AG04449 (cell line): Measurements from ENCODE around the gene HAUS2.

Experiments
- CTCF ChIA-PET: fragments of 350-600 bp; formaldehyde crosslinking; extraction: SDS; loops from one replicate; lab custom pipeline; 2021; ENCODE audit warnings: antibody characterized with exemption; lab: Yijun Ruan, JAX
- POLR2A ChIA-PET: fragments of 400-600, 350-600 bp; formaldehyde crosslinking; extraction: SDS; loops from one replicate; lab custom pipeline; 2020; ENCODE audit warnings: antibody characterized with exemption, inconsistent platforms; lab: Yijun Ruan, JAX
- DNase-seq: peaks from one replicate; pipeline ENCODE4 v3.0.0-alpha.2; 2010; ENCODE audit warnings: low read depth, low spot score
- H3K4me3 ChIP-seq: 2 replicates; pipeline ENCODE4 v1.5.1; 2011; ENCODE audit warnings: low read depth, mild to moderate bottlenecking, control low read depth, low read length
- CTCF ChIP-seq: IDR thresholded peaks from one replicate; pipeline ENCODE4 v1.5.1; 2011; ENCODE audit warnings: mild to moderate bottlenecking, moderate library complexity, low read length, control low read depth, inconsistent platforms; ENCODE audit not compliant: insufficient read depth; ENCODE audit errors: missing control alignments

HAUS2 gene

GRCh38 chr15:42508263-42508690 lies 40.4 kb upstream of the HAUS2 start:
- POLR2A ChIA-PET: no interaction called here
- no peak for DNase-seq
- TF ChIP-seq CTCF: no peak
- CTCF ChIA-PET: no interaction called here
- no peak overlapping the region for H3K4me3 ChIP-seq

- no peak for DNase-seq
- POLR2A ChIA-PET: interaction anchor here (0.9 kb wide), 1 partner anchor 15 kb away, joined by 3 read pairs; no protein-coding TSS in a partner anchor
- H3K4me3 ChIP-seq: no peak overlapping the region
- TF ChIP-seq CTCF: no peak
- CTCF ChIA-PET: interaction anchor here (1.0 to 1.6 kb wide), 3 partner anchors 8 to 11 kb away, joined by 3 to 6 read pairs (median 3); no protein-coding TSS in a partner anchor
Measured at GRCh38 chr15:42510258-42511006, 38.2 kb upstream of the HAUS2 start.

- no peak for TF ChIP-seq CTCF
- no peak overlapping the region for H3K4me3 ChIP-seq
- no peak for DNase-seq
- ChIA-PET CTCF (interaction anchor here (1.0 to 1.5 kb wide), 2 partner anchors 9 to 11 kb away, joined by 3 to 6 read pairs; no protein-coding TSS in a partner anchor), POLR2A (interaction anchor here (0.9 kb wide), 1 partner anchor 16 kb away, joined by 3 read pairs; no protein-coding TSS in a partner anchor)
Measured at GRCh38 chr15:42511007-42511391, 37.6 kb upstream of the HAUS2 start.

GRCh38 chr15:42523331-42523730 lies 25.3 kb upstream of the HAUS2 start:
- ChIA-PET CTCF (no interaction called here), POLR2A (no interaction called here)
- no peak overlapping the region for H3K4me3 ChIP-seq
- DNase-seq: no peak
- TF ChIP-seq CTCF: no peak

GRCh38 chr15:42528970-42529369 lies 19.7 kb upstream of the HAUS2 start:
- no peak for TF ChIP-seq CTCF
- ChIA-PET POLR2A (no interaction called here), CTCF (interaction anchor here (1.7 kb wide), 1 partner anchor 122 kb away, joined by 3 read pairs; no protein-coding TSS in a partner anchor)
- no peak overlapping the region for H3K4me3 ChIP-seq
- DNase-seq: no peak

GRCh38 chr15:42533246-42533645 lies 15.4 kb upstream of the HAUS2 start:
- ChIA-PET CTCF (no interaction called here), POLR2A (no interaction called here)
- DNase-seq: no peak
- H3K4me3 ChIP-seq: no peak overlapping the region
- no peak for TF ChIP-seq CTCF
